Smooth muscle cell (in vitro differentiated cells): ENCODE results near the gene CST7. TPM values are rescaled to one million over a fixed set of nuclear protein-coding genes. Genes with fewer than 3 reads are reported as not detected.

Experiments used
- DNase-seq: peaks from one replicate; lab custom pipeline; 2025; ENCODE audit not compliant: unreplicated experiment; lab: John Stamatoyannopoulos, UW
- H2AFZ ChIP-seq: fragments of 200-600 bp; sonication (generic); 2 replicates; pipeline ENCODE4 v1.6.0; 2016; ENCODE audit warnings: antibody characterized with exemption, low read depth, mild to moderate bottlenecking
- H3F3A ChIP-seq: fragments of 200-600 bp; sonication (generic); 2 replicates; pipeline ENCODE4 v1.6.0; 2017; ENCODE audit warnings: antibody characterized with exemption, low read depth
- H3K27ac ChIP-seq: fragments of 200-600 bp; sonication (generic); 2 replicates; pipeline ENCODE4 v1.5.1; 2016; ENCODE audit warnings: low read depth, mild to moderate bottlenecking
- H3K27me3 ChIP-seq: fragments of 200-600 bp; sonication (generic); 2 replicates; pipeline ENCODE4 v1.6.1; 2016; ENCODE audit warnings: low read depth, mild to moderate bottlenecking
- H3K36me3 ChIP-seq: fragments of 200-600 bp; sonication (generic); 2 replicates; pipeline ENCODE4 v1.5.1; 2016; ENCODE audit warnings: low read depth
- H3K4me1 ChIP-seq: fragments of 200-600 bp; sonication (generic); 2 replicates; pipeline ENCODE4 v1.5.1; 2016; ENCODE audit warnings: low read depth
- H3K4me2 ChIP-seq: fragments of 200-600 bp; sonication (generic); 2 replicates; pipeline ENCODE4 v1.6.0; 2016; ENCODE audit warnings: mild to moderate bottlenecking
- H3K4me3 ChIP-seq: fragments of 200-600 bp; sonication (generic); 2 replicates; pipeline ENCODE4 v1.5.1; 2016; ENCODE audit warnings: mild to moderate bottlenecking
- H3K79me2 ChIP-seq: fragments of 200-600 bp; sonication (generic); 2 replicates; pipeline ENCODE4 v1.6.0; 2016; ENCODE audit warnings: low read depth, mild to moderate bottlenecking
- H3K9ac ChIP-seq: fragments of 200-600 bp; sonication (generic); 2 replicates; pipeline ENCODE4 v1.6.0; 2016; ENCODE audit warnings: low read depth
- H3K9me3 ChIP-seq: fragments of 200-600 bp; sonication (generic); replicated peaks from 2 replicates; pipeline ENCODE4 v1.5.1; 2016; ENCODE audit warnings: low read depth
- H4K20me1 ChIP-seq: fragments of 200-600 bp; sonication (generic); 2 replicates; pipeline ENCODE4 v1.6.0; 2016; ENCODE audit warnings: low read depth
- CTCF ChIP-seq: fragments of 200-600 bp; sonication (generic); IDR thresholded peaks from 2 replicates; pipeline ENCODE4 v1.5.1; 2017; ENCODE audit warnings: borderline replicate concordance, mild to moderate bottlenecking, antibody characterized with exemption; ENCODE audit not compliant: insufficient read depth, poor library complexity, severe bottlenecking
- WGBS: methylation state at CpG from one replicate; pipeline ENCODE4 v1.1.7; 2016; ENCODE audit warnings: low lambda C conversion rate; 5-methylcytosine and 5-hydroxymethylcytosine counted together
- polyA plus RNA-seq: library from polyadenylated mRNA; unstranded; fragments of >200 nt; fragmentation: Nextera tagmentation; extraction: Ambion mirVana; gene quantifications from 2 replicates; pipeline ENCODE4 v1.2.1, GENCODE V29; 2016
- total RNA-seq: library from RNA; depleted of rRNA; stranded (reverse); fragments of >200 nt; gene quantifications from 2 replicates; pipeline ENCODE4 v1.2.3, GENCODE V29; 2014

CST7 gene
- total and polyA plus RNA-seq, 2 experiments from 2014 or later = 1.8 TPM; not detected in 1

DNA sequence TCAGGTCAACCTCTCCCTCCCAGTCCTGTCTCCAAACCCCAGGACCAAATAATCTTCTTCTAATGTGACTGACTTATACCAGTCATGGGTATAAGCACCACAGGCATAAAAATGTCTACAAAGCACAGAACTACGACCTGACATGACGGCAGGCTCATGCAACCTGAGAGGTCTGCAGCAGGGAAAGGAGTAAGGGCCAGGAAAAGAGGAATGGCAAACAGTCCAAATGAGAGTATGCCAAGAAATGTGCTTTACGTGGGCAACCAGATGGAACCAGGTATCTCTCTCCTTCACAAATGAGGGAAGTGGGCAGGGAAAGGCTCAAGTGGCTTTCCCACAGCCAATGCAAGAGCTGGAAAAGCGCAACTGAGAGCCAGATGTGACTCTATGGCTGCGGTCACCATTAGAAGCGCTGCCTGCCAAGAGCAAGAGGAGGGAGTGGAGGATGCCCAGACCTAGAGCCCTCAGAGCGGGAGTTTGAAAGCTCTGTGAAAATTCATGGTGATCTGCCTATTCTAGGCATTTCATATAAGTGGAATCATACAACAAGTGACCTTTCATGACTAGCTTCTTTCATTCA lies 37.5 kb downstream of the CST7 start:
- H3K9me3 ChIP-seq = no peaks in the 10 kb centered on the region
- H3K4me2 ChIP-seq = no peak overlapping the region
- H3K79me2 ChIP-seq = peaks cover 50% of the 10 kb centered on the region
- no peak overlapping the region for H2AFZ ChIP-seq
- H3F3A ChIP-seq = no peaks in the 10 kb centered on the region
- no peak for DNase-seq
- 97% methylated on average over 7 of the region's 7 CpGs for WGBS
- no peaks in the 10 kb centered on the region for H3K27me3 ChIP-seq
- H3K4me1 ChIP-seq = peaks cover 2% of the 10 kb centered on the region
- H3K4me3 ChIP-seq = no peak overlapping the region
- no peak overlapping the region for H3K9ac ChIP-seq
- peaks cover 5% of the 10 kb centered on the region for H3K36me3 ChIP-seq
- H3K27ac ChIP-seq = no peak overlapping the region
- TF ChIP-seq CTCF = no peak
- peaks cover 49% of the 10 kb centered on the region for H4K20me1 ChIP-seq

DNA sequence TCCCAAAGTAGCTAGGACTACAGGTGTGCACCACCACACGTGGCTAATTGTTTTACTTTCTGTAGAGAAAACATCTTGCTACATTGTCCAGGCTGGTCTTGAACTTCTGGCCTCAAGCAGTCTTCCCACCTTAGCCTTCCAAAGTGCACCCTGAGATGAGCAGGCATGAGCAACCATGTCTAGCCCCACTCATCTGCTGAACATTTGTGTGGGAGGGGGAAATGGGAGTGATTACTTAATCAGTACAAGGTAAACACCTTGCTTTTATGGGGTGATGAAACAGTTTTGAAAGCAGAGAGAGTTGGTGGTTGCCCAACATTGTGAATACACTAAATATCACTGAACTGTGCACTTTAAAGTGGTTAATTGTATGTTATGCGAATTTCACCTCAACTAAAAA lies 38.2 kb downstream of the CST7 start:
- no peak overlapping the region for H3K4me2 ChIP-seq
- peaks cover 57% of the 10 kb centered on the region for H3K79me2 ChIP-seq
- peaks cover 49% of the 10 kb centered on the region for H4K20me1 ChIP-seq
- H3K36me3 ChIP-seq = peaks cover 5% of the 10 kb centered on the region
- H3K9me3 ChIP-seq = no peaks in the 10 kb centered on the region
- H3K27ac ChIP-seq = no peak overlapping the region
- no peak for DNase-seq
- no peak for TF ChIP-seq CTCF
- H3K4me3 ChIP-seq = no peak overlapping the region
- H3K9ac ChIP-seq = no peak overlapping the region
- no peaks in the 10 kb centered on the region for H3K27me3 ChIP-seq
- no peaks in the 10 kb centered on the region for H3F3A ChIP-seq
- H3K4me1 ChIP-seq = peaks cover 4% of the 10 kb centered on the region
- 88% methylated on average over 2 of the region's 2 CpGs for WGBS
- no peak overlapping the region for H2AFZ ChIP-seq

- H3K27ac ChIP-seq = no peak overlapping the region
- H3K4me1 ChIP-seq = peaks cover 4% of the 10 kb centered on the region
- peaks cover 4% of the 10 kb centered on the region for H3K36me3 ChIP-seq
- peaks cover 58% of the 10 kb centered on the region for H3K79me2 ChIP-seq
- H4K20me1 ChIP-seq = peaks cover 49% of the 10 kb centered on the region
- H3K4me2 ChIP-seq = no peak overlapping the region
- 95% methylated on average over 7 of the region's 7 CpGs for WGBS
- no peak for TF ChIP-seq CTCF
- no peak overlapping the region for H2AFZ ChIP-seq
- no peaks in the 10 kb centered on the region for H3K9me3 ChIP-seq
- no peak overlapping the region for H3K4me3 ChIP-seq
- H3K9ac ChIP-seq = no peak overlapping the region
- no peaks in the 10 kb centered on the region for H3F3A ChIP-seq
- H3K27me3 ChIP-seq = no peaks in the 10 kb centered on the region
- no peak for DNase-seq
Observed at GRCh38 chr20:24987873-24988835, 39.1 kb downstream of the CST7 start.
